Activated naive CD8-positive, alpha-beta T cell treated with anti-CD3 and anti-CD28 coated beads for 36 hours (primary cell): ENCODE results near the gene UGDH. TPM values are rescaled to one million over a fixed set of nuclear protein-coding genes. Genes with fewer than 3 reads are reported as not detected.

Experiments used
- DNase-seq: peaks from one replicate; pipeline ENCODE4 v3.0.0; 2021
- H3K27ac Mint-ChIP-seq: one replicate; pipeline ENCODE4 v1.8.0; 2022; ENCODE audit warnings: mild to moderate bottlenecking, moderate library complexity, mixed read lengths
- H3K27me3 Mint-ChIP-seq: one replicate; pipeline ENCODE4 v1.8.0; 2022; ENCODE audit warnings: mild to moderate bottlenecking, mixed read lengths
- H3K36me3 Mint-ChIP-seq: one replicate; pipeline ENCODE4 v1.8.0; 2021; ENCODE audit warnings: mild to moderate bottlenecking, mixed read lengths
- H3K4me1 Mint-ChIP-seq: one replicate; pipeline ENCODE4 v1.8.0; 2021; ENCODE audit warnings: mixed read lengths
- H3K4me3 Mint-ChIP-seq: one replicate; pipeline ENCODE4 v1.8.0; 2022; ENCODE audit warnings: mild to moderate bottlenecking, moderate library complexity, mixed read lengths
- H3K9me3 Mint-ChIP-seq: one replicate; pipeline ENCODE4 v1.8.0; 2022; ENCODE audit warnings: mixed read lengths
- total RNA-seq, 2 experiments: library from RNA; stranded (reverse); gene quantifications; one replicate each; pipeline ENCODE4 v1.2.3, GENCODE V29; 2021

UGDH gene
- total RNA-seq, 2 experiments from 2014 or later: 29.7 to 34.8 TPM

GRCh38 chr4:39456946-39457763 lies 70.1 kb downstream of the UGDH start:
- Mint-ChIP-seq H3K27ac (peak overlapping the region; percentile 100), H3K36me3 (peaks cover 76% of the 10 kb centered on the region), H3K4me1 (peaks cover 51% of the 10 kb centered on the region), H3K27me3 (no peaks in the 10 kb centered on the region), H3K4me3 (peak overlapping the region; percentile 94), H3K9me3 (no peaks in the 10 kb centered on the region)
- no peak for DNase-seq

- Mint-ChIP-seq H3K9me3 (no peaks in the 10 kb centered on the region), H3K4me1 (peaks cover 56% of the 10 kb centered on the region), H3K36me3 (peaks cover 82% of the 10 kb centered on the region), H3K27me3 (no peaks in the 10 kb centered on the region), H3K27ac (peak overlapping the region; percentile 74), H3K4me3 (peak overlapping the region; percentile 94)
- no peak for DNase-seq
Observed at GRCh38 chr4:39455486-39455885, 71.8 kb downstream of the UGDH start.

GRCh38 chr4:39453738-39454137 lies 73.5 kb downstream of the UGDH start:
- peaks cover 84% of the 10 kb centered on the region for H3K36me3 Mint-ChIP-seq
- H3K4me1 Mint-ChIP-seq: peaks cover 56% of the 10 kb centered on the region
- no peaks in the 10 kb centered on the region for H3K9me3 Mint-ChIP-seq
- DNase-seq: no peak
- no peak overlapping the region for H3K4me3 Mint-ChIP-seq
- no peaks in the 10 kb centered on the region for H3K27me3 Mint-ChIP-seq
- H3K27ac Mint-ChIP-seq: peak overlapping the region; percentile 74

- Mint-ChIP-seq H3K27me3 (no peaks in the 10 kb centered on the region), H3K9me3 (no peaks in the 10 kb centered on the region), H3K27ac (peak overlapping the region; percentile 68), H3K36me3 (peaks cover 77% of the 10 kb centered on the region), H3K4me1 (peaks cover 57% of the 10 kb centered on the region), H3K4me3 (peak overlapping the region; percentile 32)
- DNase-seq: no peak
Observed at GRCh38 chr4:39452860-39453587, 74.2 kb downstream of the UGDH start.

- H3K36me3 Mint-ChIP-seq: peaks cover 70% of the 10 kb centered on the region
- peaks cover 59% of the 10 kb centered on the region for H3K4me1 Mint-ChIP-seq
- no peaks in the 10 kb centered on the region for H3K9me3 Mint-ChIP-seq
- H3K27me3 Mint-ChIP-seq: no peaks in the 10 kb centered on the region
- peak overlapping the region; percentile 29 for H3K4me3 Mint-ChIP-seq
- no peak for DNase-seq
- H3K27ac Mint-ChIP-seq: peak overlapping the region; percentile 54
Observed at GRCh38 chr4:39452153-39452859, 74.9 kb downstream of the UGDH start.

GRCh38 chr4:39451423-39452023 lies 75.7 kb downstream of the UGDH start:
- Mint-ChIP-seq H3K9me3 (no peaks in the 10 kb centered on the region), H3K36me3 (peaks cover 62% of the 10 kb centered on the region), H3K4me3 (peak overlapping the region; percentile 26), H3K27me3 (no peaks in the 10 kb centered on the region), H3K4me1 (peaks cover 58% of the 10 kb centered on the region), H3K27ac (peak overlapping the region; percentile 68)
- no peak for DNase-seq

- H3K36me3 Mint-ChIP-seq: peaks cover 54% of the 10 kb centered on the region
- H3K4me1 Mint-ChIP-seq: peaks cover 51% of the 10 kb centered on the region
- H3K9me3 Mint-ChIP-seq: no peaks in the 10 kb centered on the region
- no peak for DNase-seq
- no peak overlapping the region for H3K4me3 Mint-ChIP-seq
- H3K27ac Mint-ChIP-seq: peak overlapping the region; percentile 68
- no peaks in the 10 kb centered on the region for H3K27me3 Mint-ChIP-seq
Observed at GRCh38 chr4:39450618-39451017, 76.6 kb downstream of the UGDH start.

Other genes with a start within 250 kb of the UGDH start
- gene RFC1, start 161.1 kb downstream of the UGDH start, total RNA-seq: 100 to 1,000 TPM; 117 to 128 TPM
- gene KLB, start 120.5 kb downstream of the UGDH start, total RNA-seq: not detected
- 1,000 to 10,000 TPM; 1,739 to 1,814 TPM for gene RPL9, start 68.5 kb downstream of the UGDH start, total RNA-seq
- 10 to 100 TPM; 44.1 to 46.3 TPM for gene LIAS, start 68.4 kb downstream of the UGDH start, total RNA-seq
- under 1 TPM; 0.36 to 0.62 TPM for gene SMIM14, start 111.4 kb upstream of the UGDH start, total RNA-seq
- gene UBE2K, start 170.7 kb upstream of the UGDH start, total RNA-seq: 100 to 1,000 TPM in 1 of 2 experiments, 10 to 100 TPM in 1; 92.7 to 102 TPM